Esophagus squamous epithelium (tissue), 5 donors: ENCODE data around the gene DGCR6L. TPM values are rescaled to one million over a fixed set of nuclear protein-coding genes. Genes with fewer than 3 reads are reported as not detected.
"Not testable (repeated sequence)": the region's sequence is repeated elsewhere in the genome, so short reads cannot be mapped to it uniquely, and the experiment has no call there.

Experiments used
- DNase-seq: peaks from one replicate; lab custom pipeline; 2025; lab: John Stamatoyannopoulos, UW
- H3K27ac ChIP-seq, 4 donors: fragments of 200-600 bp; sonication (generic); one replicate each; pipeline ENCODE4 v1.5.1; 2016 to 2019; ENCODE audit warnings: mild to moderate bottlenecking in 1 of 4
- H3K27me3 ChIP-seq, 4 donors: fragments of 200-600 bp; sonication (generic); 1 replicate in 3 of 4; 2 replicates in 1 of 4; pipeline versions ENCODE4 v1.5.1 to v1.6.0; 2017 to 2021; ENCODE audit warnings: antibody characterized with exemption in 1 of 4
- H3K36me3 ChIP-seq, 3 donors: fragments of 200-600 bp; sonication (generic); one replicate each; pipeline ENCODE4 v1.5.1; 2016 to 2019
- H3K4me1 ChIP-seq, 3 donors: fragments of 200-600 bp; sonication (generic); one replicate each; pipeline ENCODE4 v1.5.1; 2017 to 2019
- H3K4me3 ChIP-seq, 4 donors: fragments of 200-600 bp; sonication (generic); 1 replicate in 3 of 4; 2 replicates in 1 of 4; pipeline ENCODE4 v1.5.1; 2016 to 2019; ENCODE audit warnings: mild to moderate bottlenecking in 2 of 4, moderate library complexity in 1 of 4
- H3K9me3 ChIP-seq, 3 donors: fragments of 200-600 bp; sonication (generic); one replicate each; pipeline ENCODE4 v1.5.1; 2016 to 2019
- POLR2A ChIP-seq, 4 donors: fragments of 450-650 bp; IDR thresholded peaks; one replicate each; pipeline ENCODE4 v1.6.1; 2017; ENCODE audit warnings: antibody characterized with exemption in 4 of 4, mild to moderate bottlenecking in 4 of 4, moderate library complexity in 3 of 4
- WGBS, 2 donors: methylation state at CpG; one replicate each; pipeline ENCODE4 v1.1.5; 2018; 5-methylcytosine and 5-hydroxymethylcytosine counted together
- intact Hi-C: fragments of 100-400 bp; cut with DNase I; formaldehyde crosslinking; loops from one replicate; pipeline ENCODE4 v1.15.0; 2022
- total RNA-seq, 4 donors: library from RNA; depleted of rRNA; stranded (reverse); fragments of >200 nt; gene quantifications; one replicate each; pipeline ENCODE4 v1.1.0, GENCODE V29; 2016
- TF ChIP-seq, protein P1 (sequence below), 6 experiments: fragments of 450-650 bp in 4 of 6; fragments of 200-600 bp in 2 of 6; sonication (generic) in 2 of 6; IDR thresholded peaks; one replicate each; pipeline ENCODE4 v1.5.1; 2016 to 2019; ENCODE audit warnings: antibody characterized with exemption in 6 of 6, mild to moderate bottlenecking in 4 of 6, moderate library complexity in 4 of 6
- donor health status: DM: yes; HTN: yes; CAD: no.

Gene DGCR6L
- total RNA-seq, 4 donors from 2014 or later = 35.7 to 56.2 (median 49.2) TPM

DNA sequence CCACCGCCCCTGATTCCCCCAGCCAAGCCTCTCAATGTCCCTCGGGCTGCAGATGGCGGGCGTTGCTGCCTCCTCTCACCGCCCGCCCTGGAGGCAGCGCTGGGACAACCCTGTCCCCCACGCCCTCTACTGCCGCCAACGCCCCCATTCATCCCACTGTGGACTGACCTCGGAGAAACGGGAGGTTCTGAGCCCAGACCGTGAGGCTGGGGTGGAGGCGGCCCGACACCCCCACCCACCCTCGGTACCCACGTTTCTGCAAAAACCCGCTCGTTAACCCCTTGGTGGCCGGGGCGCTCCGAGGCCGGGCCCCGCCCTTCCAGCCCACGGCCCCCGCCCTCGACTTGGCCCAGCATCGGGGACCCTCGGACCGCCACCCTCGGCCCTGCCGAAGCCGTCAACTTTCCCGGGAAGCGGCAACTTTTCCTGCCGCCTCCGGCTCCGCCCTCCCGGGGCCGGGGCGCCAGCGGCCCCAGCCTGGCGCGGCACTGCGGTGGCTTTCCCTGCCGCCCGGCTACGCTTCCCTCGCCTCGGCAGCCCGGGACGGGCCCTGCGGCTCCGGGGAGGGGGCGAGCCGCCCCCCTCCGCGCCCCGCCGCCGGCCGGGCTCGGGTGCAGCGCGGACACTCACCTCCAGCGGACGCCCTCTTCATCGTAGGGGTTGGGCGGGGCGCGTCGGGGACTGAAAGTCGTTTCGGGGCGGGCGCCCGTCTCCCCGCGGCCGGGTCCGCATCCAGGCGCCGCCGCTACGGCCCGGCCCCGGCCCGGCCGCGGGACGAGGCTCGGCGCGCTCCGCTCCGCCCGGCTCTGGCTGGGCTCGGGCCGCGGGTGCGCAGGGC is 52.2 kb downstream of the DGCR6L start:
- H3K9me3 ChIP-seq = no peaks in the 10 kb centered on the region
- H3K27me3 ChIP-seq = peaks cover 0 to 16% (median 0%) of the 10 kb centered on the region in 4 donors
- no CpG with 5 or more reads among the region's 101 CpGs for WGBS, 2 donors
- H3K27ac ChIP-seq = peak overlapping the region; percentile 20 to 81 (median 62)
- TF ChIP-seq POLR2A (IDR thresholded peaks at IDR 0.05) = no peak
- TF ChIP-seq, protein P1, sequence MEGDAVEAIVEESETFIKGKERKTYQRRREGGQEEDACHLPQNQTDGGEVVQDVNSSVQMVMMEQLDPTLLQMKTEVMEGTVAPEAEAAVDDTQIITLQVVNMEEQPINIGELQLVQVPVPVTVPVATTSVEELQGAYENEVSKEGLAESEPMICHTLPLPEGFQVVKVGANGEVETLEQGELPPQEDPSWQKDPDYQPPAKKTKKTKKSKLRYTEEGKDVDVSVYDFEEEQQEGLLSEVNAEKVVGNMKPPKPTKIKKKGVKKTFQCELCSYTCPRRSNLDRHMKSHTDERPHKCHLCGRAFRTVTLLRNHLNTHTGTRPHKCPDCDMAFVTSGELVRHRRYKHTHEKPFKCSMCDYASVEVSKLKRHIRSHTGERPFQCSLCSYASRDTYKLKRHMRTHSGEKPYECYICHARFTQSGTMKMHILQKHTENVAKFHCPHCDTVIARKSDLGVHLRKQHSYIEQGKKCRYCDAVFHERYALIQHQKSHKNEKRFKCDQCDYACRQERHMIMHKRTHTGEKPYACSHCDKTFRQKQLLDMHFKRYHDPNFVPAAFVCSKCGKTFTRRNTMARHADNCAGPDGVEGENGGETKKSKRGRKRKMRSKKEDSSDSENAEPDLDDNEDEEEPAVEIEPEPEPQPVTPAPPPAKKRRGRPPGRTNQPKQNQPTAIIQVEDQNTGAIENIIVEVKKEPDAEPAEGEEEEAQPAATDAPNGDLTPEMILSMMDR (IDR thresholded peaks at IDR 0.05) = peak in 1 of 6 experiments; percentile 17
- H3K4me3 ChIP-seq = peak overlapping the region; percentile 41 to 75 (median 56)
- H3K4me1 ChIP-seq = peaks cover 7 to 18% (median 17%) of the 10 kb centered on the region in 3 donors
- no peaks in the 10 kb centered on the region for H3K36me3 ChIP-seq
- intact Hi-C loops = no loop called here
- DNase-seq = no peak

DNA sequence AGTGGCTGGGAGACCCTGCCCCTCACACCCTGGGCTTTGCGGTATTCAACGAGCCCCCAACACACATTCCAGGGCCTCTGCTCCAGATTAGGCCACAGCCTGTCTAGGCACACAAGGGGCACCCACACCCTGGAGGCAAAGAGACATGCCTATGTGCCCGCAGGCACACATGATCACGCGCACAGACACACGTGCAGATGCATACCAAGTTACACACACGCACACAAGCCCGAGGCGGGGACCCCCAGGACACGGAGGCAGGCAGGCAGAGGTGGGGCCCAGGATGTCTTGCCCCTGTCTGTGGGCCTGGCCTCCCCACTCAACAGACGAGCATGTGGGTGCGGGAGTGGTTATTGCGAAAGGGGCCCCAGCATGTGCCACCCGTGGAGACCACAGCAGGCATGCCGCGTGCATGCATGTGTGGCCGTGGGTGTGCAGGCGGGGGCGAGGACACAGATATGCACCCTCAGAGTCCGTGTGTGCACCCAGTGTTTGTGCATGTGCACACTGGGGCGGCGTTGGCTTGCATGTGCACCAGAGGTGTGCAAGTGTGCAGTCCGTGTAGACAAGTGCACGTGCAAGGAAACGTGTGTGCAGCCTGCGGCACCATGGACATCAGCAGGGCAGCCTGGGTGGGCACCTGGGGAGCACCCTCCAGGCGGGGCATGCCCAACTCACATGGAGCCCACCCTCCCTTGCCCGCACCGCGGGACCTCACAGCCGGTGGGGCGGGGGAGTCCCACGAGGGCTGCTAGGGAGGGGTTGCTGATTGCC is 53.0 kb downstream of the DGCR6L start:
- WGBS, 2 donors = 59 to 68% methylated on average over 7 to 9 of the region's 33 CpGs
- H3K27me3 ChIP-seq = peaks cover 0 to 16% (median 0%) of the 10 kb centered on the region in 4 donors
- DNase-seq, intact Hi-C loops, H3K9me3 ChIP-seq, H3K36me3 ChIP-seq, H3K27ac ChIP-seq: not testable (repeated sequence)
- peak overlapping the region; percentile 41 to 75 (median 56) for H3K4me3 ChIP-seq
- H3K4me1 ChIP-seq = peaks cover 7 to 18% (median 17%) of the 10 kb centered on the region in 3 donors

DNA sequence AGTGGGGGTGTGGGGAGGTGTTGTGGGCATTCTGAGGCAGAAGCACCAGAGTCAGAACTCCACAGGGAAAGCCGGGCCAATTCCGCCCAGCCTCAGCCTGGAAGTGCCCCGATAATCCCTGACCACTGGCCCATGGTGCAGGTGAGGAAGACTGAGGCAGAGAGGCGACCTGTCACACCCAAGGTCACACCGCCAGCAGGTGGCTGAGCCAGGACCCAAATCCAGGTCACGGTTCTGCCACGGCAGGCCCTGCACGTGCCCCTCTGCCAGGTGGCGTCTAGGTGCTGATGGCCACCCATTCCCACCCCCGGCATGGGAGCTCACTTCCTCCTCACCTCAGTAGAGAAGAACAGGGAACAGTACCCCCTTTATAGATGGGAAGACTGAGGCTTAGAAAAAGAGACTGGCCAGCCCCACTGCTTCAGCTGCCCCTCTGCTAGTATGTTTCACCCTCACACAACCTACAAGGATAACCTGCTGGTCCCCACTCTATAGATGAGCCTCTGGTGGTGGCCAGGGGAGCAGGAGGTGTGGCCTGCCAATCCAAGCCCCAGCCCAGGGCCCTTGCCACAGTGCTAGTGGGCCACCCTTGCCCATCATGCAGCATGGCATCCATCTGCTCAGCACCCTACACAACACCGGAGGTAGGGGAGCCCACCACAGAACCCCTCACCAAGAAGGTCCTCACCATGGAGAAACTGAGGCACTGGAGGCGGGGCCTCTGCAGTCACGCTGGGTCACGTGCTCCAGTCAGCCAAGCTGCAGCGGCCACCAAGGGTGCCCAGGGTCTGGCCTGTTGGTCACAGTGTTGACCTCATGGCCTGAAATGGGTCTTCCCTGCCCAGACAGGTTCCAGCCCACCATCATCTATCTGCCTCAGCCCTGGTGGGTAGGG is 53.8 kb downstream of the DGCR6L start:
- H3K4me3 ChIP-seq, H3K36me3 ChIP-seq, H3K9me3 ChIP-seq, H3K27ac ChIP-seq, DNase-seq, intact Hi-C loops: not testable (repeated sequence)
- Histone ChIP-seq H3K4me1 (peaks cover 7 to 18% (median 17%) of the 10 kb centered on the region in 3 donors), H3K27me3 (peaks cover 0 to 16% (median 0%) of the 10 kb centered on the region in 4 donors)
- WGBS, 2 donors = 95% methylated on average over 4 of the region's 15 CpGs; no CpG with 5 or more reads in 1 of the 2 donors

DNA sequence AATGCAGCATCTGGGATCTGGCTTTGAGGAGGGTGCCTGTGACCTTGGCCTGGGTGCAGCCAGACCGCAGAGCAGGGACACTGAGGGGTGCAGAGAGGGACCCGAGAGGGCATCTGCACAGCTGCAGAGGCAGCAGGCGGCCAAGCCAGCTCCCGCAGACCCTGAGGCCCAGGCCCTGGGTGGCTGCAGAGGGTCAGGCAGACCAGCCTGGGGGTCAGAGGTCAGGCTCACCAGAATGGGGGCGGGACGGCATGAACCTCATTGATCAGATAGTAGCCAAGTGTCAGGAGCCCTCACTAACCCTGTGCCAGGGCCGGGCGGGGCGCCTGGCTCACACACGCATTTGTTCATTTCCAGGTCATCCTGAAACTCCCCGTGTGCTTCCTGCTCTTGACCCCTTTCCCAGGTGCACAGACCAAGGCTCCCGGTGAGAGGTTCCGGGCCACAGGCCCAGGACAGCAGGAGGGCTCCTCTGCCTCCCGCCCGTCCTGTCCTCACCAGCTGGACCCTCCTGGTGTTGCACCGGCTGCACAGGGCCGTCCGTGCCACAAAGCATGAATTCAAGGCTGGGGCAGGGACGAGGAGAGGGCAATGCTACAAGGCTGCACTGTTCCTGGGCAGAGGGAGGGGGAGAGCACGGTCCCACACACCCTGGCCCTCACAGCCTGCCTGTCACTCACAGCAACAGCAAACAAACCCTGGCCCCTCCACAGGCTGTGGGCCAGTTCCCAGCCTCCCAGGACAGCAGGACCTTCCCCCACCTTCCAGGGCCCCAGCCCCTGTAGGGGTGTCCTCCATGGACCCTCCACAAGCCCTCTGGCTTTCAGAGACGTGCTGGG is 55.0 kb downstream of the DGCR6L start:
- 69 to 84% methylated on average over 5 to 13 of the region's 21 CpGs for WGBS, 2 donors
- H3K4me3 ChIP-seq = no peak overlapping the region
- peaks cover 7 to 18% (median 17%) of the 10 kb centered on the region in 3 donors for H3K4me1 ChIP-seq
- no peaks in the 10 kb centered on the region for H3K36me3 ChIP-seq
- TF ChIP-seq, protein P1 (IDR thresholded peaks at IDR 0.05) = no peak
- TF ChIP-seq POLR2A (IDR thresholded peaks at IDR 0.05) = no peak
- H3K9me3 ChIP-seq = no peaks in the 10 kb centered on the region
- intact Hi-C loops = no loop called here
- H3K27ac ChIP-seq = no peak overlapping the region
- DNase-seq = no peak
- peaks cover 0 to 14% (median 0%) of the 10 kb centered on the region in 4 donors for H3K27me3 ChIP-seq

Other genes with a start within 250 kb of the DGCR6L start
- 10 to 100 TPM; 13.7 to 33.8 (median 18.7) TPM for gene DGCR8, start 239.8 kb downstream of the DGCR6L start, total RNA-seq
- 100 to 1,000 TPM; 178 to 358 (median 212) TPM for gene RANBP1, start 204.0 kb downstream of the DGCR6L start, total RNA-seq
- gene TRMT2A, start 202.8 kb downstream of the DGCR6L start, total RNA-seq = 10 to 100 TPM; 30.9 to 58.6 (median 41.3) TPM
- 10 to 100 TPM; 14.7 to 22.9 (median 18.6) TPM for gene ZDHHC8, start 188.3 kb downstream of the DGCR6L start, total RNA-seq
- 1 to 10 TPM in 1 of 4 donors, not detected in 3; 2.1 TPM for gene CCDC188, start 169.0 kb downstream of the DGCR6L start, total RNA-seq
- gene RTN4R, start 51.7 kb downstream of the DGCR6L start, total RNA-seq = 1 to 10 TPM in 3 of 4 donors, under 1 TPM in 1; 0.97 to 3.9 (median 2.5) TPM
- 10 to 100 TPM in 1 of 4 donors, 1 to 10 TPM in 3; 7.9 to 10.7 (median 9.2) TPM for gene ZNF74, start 74.1 kb upstream of the DGCR6L start, total RNA-seq
- 1 to 10 TPM; 1.1 to 6.9 (median 2.4) TPM for gene SCARF2, start 117.8 kb upstream of the DGCR6L start, total RNA-seq
- 10 to 100 TPM in 1 of 4 donors, 1 to 10 TPM in 3; 7.7 to 13.0 (median 8.3) TPM for gene KLHL22, start 175.7 kb upstream of the DGCR6L start, total RNA-seq
- gene MED15, start 187.6 kb upstream of the DGCR6L start, total RNA-seq = 10 to 100 TPM; 31.6 to 51.4 (median 46.1) TPM